GM10266 (cell line): ENCODE data around the gene FGF4.

ENCODE experiments used
- DNase-seq: peaks from one replicate; pipeline ENCODE4 v3.0.0; 2012; ENCODE audit errors: extremely low spot score
- TF ChIP-seq, protein P1 (sequence below): IDR thresholded peaks from 2 replicates; pipeline ENCODE4 v1.5.1; 2012; ENCODE audit warnings: mild to moderate bottlenecking, low read depth; ENCODE audit not compliant: control insufficient read depth, insufficient read depth; ENCODE audit errors: missing control alignments

FGF4 gene

DNA sequence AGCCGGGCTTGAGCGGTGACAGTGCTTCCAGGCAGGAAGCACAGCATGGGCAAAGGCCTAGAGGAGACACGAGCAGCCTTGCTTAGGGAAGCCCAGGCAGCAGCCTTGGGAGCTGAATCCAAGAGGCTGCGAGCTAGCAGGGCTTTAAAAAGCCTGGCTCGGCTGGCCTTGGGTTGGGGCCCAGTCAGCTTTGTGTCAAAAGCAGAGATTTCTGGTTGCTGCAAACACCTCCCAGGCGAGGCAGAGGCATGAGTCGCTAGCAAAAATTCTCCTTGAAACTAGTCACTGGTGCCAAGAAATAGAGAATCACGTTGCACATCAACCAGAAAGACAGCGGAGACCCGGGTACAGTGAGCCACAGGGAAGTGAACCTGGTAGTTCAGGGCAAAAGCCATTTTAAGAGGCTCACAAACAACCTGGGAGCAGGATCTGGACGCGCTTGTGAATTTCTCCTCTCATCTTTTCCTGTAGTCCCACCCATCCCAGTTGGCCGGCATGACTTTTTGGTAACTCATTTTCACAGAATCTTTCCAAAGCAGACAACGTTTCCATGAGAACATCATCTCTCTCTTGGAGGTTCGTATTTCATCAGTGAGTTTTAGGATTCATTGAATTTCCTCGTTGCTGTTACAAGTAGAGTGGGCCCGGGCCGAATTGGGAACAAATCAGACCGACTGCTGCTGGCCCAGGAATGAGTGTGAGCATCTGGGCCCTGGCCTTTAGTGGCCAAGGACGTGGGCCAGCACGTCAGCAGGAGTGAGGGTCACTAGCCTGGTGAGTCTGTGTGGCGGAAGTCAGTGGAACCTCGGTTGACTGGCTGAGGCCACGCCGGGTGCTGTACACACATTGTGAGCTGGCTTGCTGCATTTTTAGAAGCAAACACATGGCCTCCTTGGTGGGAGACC is 16.4 kb upstream of the FGF4 start:
- no peak for DNase-seq
- TF ChIP-seq, protein P1, sequence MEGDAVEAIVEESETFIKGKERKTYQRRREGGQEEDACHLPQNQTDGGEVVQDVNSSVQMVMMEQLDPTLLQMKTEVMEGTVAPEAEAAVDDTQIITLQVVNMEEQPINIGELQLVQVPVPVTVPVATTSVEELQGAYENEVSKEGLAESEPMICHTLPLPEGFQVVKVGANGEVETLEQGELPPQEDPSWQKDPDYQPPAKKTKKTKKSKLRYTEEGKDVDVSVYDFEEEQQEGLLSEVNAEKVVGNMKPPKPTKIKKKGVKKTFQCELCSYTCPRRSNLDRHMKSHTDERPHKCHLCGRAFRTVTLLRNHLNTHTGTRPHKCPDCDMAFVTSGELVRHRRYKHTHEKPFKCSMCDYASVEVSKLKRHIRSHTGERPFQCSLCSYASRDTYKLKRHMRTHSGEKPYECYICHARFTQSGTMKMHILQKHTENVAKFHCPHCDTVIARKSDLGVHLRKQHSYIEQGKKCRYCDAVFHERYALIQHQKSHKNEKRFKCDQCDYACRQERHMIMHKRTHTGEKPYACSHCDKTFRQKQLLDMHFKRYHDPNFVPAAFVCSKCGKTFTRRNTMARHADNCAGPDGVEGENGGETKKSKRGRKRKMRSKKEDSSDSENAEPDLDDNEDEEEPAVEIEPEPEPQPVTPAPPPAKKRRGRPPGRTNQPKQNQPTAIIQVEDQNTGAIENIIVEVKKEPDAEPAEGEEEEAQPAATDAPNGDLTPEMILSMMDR, result no peak

DNA sequence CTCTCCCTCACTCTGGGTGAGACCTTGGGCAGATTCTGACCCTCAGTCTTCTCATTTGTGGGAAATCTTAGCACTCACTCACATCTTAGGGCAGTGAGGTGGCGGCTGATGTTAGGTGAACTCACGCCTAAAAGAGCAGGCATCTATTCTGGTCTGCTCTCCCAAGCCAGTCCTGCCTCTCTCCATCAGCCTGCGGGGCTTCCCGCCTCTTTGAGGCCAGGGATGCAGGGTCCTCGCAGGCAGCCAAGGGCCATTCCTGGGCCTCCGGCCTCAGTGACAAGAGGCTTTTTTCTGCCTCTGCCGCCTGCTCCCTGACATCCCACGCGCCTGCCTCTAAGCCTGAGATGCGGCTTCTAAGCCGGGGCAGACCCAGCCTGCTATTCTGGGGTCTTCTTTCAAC is 13.8 kb upstream of the FGF4 start:
- TF ChIP-seq, protein P1, result no peak
- DNase-seq, result no peak

DNA sequence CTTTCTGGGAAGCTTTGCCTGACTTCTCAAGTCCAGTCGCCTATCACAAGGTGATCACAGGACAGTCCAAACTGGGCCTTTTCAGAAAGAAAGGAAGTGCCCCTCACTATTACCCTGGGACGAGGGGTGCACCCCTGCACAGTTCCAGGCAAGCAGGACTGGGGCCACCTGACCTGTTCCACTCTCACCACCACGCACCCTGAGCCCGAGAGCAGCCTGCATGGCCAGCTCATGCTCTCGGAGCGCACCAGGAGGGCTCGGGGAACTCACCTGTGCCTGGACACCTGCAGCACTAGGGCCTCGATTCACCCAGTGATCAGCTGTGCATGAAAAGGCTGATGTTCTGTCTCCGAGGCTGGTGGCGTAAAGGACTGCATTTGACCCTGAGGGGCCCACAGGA is 12.8 kb upstream of the FGF4 start:
- no peak for DNase-seq
- TF ChIP-seq, protein P1, result no peak

DNA sequence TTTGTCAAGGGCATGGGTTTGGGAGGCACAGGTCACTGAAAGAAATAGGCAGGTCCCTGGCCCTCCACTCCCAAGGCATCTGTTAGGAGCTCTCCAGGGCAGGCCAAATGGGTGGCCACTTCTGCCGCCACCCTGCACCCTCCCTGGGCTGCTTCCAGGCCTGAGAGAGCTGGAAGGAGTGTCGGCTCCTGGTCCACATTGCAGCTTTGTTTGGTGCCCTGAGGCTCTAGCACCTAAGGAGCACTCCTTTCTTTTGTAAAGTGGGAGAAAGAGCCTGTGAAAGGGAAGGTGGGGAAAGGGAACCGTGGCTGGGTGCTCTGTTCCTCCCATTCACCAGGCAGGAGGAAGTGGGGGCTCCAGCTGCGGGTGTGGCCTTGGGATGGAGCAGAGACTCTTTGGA is 12.3 kb upstream of the FGF4 start:
- DNase-seq, result no peak
- TF ChIP-seq, protein P1, result no peak

DNA sequence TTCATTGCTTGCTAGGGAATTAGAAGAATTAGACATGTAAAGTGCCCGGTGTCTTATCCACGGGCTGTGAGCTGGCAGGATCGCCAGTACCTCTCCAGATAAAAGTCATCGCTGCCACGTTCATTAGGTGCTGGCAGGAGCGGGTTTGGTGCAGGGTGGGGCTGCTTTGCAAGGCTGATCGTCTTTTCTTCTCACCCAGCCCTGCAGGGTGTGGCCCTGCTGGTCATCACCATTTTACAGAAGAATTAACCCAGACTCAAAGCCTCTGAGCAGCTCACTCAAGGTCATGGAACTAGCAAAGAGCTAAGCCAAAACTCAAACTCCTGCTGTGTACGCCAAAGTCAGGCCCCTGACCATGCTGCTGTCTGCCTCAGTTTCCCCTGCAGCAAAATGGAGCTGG is 6.1 kb upstream of the FGF4 start:
- DNase-seq, result no peak
- TF ChIP-seq, protein P1, result no peak

DNA sequence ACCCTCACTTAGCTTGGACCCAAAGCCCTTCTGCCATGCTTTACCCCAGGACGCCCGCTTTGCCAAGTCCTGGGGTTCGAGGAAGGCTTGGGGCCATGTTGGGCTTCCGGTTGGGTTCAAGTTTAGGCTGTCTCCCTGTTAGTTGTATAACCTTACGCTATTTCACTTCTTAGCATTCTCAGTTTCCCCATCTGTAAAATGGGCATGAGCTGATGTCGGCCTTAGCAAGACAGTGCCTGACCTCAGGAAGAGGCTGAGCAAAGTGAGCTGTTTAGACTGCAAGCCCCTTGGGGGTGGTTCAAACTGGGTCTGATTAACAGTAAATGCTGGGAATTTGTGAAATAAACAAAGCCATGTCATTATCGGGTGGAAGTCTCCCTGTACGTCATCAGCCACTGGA is 3.2 kb upstream of the FGF4 start:
- DNase-seq, result no peak
- TF ChIP-seq, protein P1, result no peak
